Transverse colon (tissue), 4 donors: ENCODE data around the gene OLFM4. TPM values are rescaled to one million over a fixed set of nuclear protein-coding genes. Genes with fewer than 3 reads are reported as not detected.

ENCODE experiments used
- DNase-seq: peaks from one replicate; pipeline ENCODE4 v3.0.0-alpha.2; 2019
- H3K27ac ChIP-seq, 4 donors: fragments of 200-600 bp; sonication (generic); 2 replicates each; pipeline ENCODE4 v1.5.1; 2016 to 2018; ENCODE audit warnings: inconsistent platforms in 4 of 4
- H3K27me3 ChIP-seq: fragments of 200-600 bp; sonication (generic); 2 replicates; pipeline ENCODE4 v1.5.1; 2017; ENCODE audit warnings: inconsistent platforms
- H3K36me3 ChIP-seq, 4 donors: fragments of 200-600 bp; sonication (generic); 2 replicates each; pipeline ENCODE4 v1.5.1; 2017 to 2019; ENCODE audit warnings: inconsistent platforms in 4 of 4
- H3K4me1 ChIP-seq, 4 donors: fragments of 200-600 bp; sonication (generic); 2 replicates each; pipeline ENCODE4 v1.5.1; 2017 to 2020; ENCODE audit warnings: inconsistent platforms in 4 of 4
- H3K4me3 ChIP-seq, 4 donors: fragments of 200-600 bp; sonication (generic); 1 replicate in 1 of 4; 2 replicates in 3 of 4; pipeline versions ENCODE4 v1.5.1 to v1.6.1; 2017 to 2019; ENCODE audit warnings: inconsistent platforms in 4 of 4
- H3K9me3 ChIP-seq, 2 donors: fragments of 200-600 bp; sonication (generic); 2 replicates each; pipeline ENCODE4 v1.5.1; 2017 to 2019; ENCODE audit warnings: inconsistent platforms in 2 of 2
- EP300 ChIP-seq: sonication (generic); formaldehyde crosslinking; IDR thresholded peaks from one replicate; pipeline ENCODE4 v1.6.1; 2017; ENCODE audit warnings: antibody characterized with exemption, low read depth
- POLR2A ChIP-seq: fragments of 450-650 bp; IDR thresholded peaks from one replicate; pipeline ENCODE4 v1.6.1; 2016; ENCODE audit warnings: antibody characterized with exemption, mild to moderate bottlenecking, moderate library complexity
- POLR2AphosphoS5 ChIP-seq, 3 donors: sonication (generic); formaldehyde crosslinking; IDR thresholded peaks; one replicate each; pipeline ENCODE4 v1.6.1; 2016; ENCODE audit warnings: antibody characterized with exemption in 3 of 3
- WGBS, 2 donors: methylation state at CpG; one replicate each; pipeline ENCODE4 v1.1.5; 2018; ENCODE audit warnings: low coverage in 1 of 2; 5-methylcytosine and 5-hydroxymethylcytosine counted together
- in situ Hi-C, 4 donors: fragments of 200-750 bp; cut with MboI; loops; one replicate each; pipeline versions ENCODE4 v1.15.0 to v1.15.1; 2017; ENCODE audit warnings: low sequenced_read_pairs in 3 of 4, low pct_ligation_motif_present in 1 of 4, low pct_unique_long_range_greater_than_20kb in 1 of 4
- intact Hi-C: fragments of 100-400 bp; cut with DNase I; formaldehyde crosslinking; loops from one replicate; pipeline ENCODE4 v1.15.1; 2023; ENCODE audit warnings: low total_unique reads
- total RNA-seq, 4 donors: library from RNA; depleted of rRNA; stranded (reverse); fragments of >200 nt; gene quantifications; one replicate each; pipeline ENCODE4 v1.1.0, GENCODE V29; 2016
- TF ChIP-seq, protein P1 (sequence below), 5 experiments: fragments of 200-600 bp in 3 of 5; fragments of 450-650 bp in 2 of 5; sonication (generic) in 3 of 5; IDR thresholded peaks; 1 replicate in 2 of 5; 2 replicates in 3 of 5; pipeline ENCODE4 v1.5.1; 2016 to 2017; ENCODE audit warnings: antibody characterized with exemption in 5 of 5, inconsistent platforms in 3 of 5, mild to moderate bottlenecking in 2 of 5, moderate library complexity in 1 of 5

OLFM4 gene, protein sequence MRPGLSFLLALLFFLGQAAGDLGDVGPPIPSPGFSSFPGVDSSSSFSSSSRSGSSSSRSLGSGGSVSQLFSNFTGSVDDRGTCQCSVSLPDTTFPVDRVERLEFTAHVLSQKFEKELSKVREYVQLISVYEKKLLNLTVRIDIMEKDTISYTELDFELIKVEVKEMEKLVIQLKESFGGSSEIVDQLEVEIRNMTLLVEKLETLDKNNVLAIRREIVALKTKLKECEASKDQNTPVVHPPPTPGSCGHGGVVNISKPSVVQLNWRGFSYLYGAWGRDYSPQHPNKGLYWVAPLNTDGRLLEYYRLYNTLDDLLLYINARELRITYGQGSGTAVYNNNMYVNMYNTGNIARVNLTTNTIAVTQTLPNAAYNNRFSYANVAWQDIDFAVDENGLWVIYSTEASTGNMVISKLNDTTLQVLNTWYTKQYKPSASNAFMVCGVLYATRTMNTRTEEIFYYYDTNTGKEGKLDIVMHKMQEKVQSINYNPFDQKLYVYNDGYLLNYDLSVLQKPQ
- 10 to 100 TPM in 3 of 4 donors, 1 to 10 TPM in 1; 3.4 to 61.0 (median 51.9) TPM for total RNA-seq

DNA sequence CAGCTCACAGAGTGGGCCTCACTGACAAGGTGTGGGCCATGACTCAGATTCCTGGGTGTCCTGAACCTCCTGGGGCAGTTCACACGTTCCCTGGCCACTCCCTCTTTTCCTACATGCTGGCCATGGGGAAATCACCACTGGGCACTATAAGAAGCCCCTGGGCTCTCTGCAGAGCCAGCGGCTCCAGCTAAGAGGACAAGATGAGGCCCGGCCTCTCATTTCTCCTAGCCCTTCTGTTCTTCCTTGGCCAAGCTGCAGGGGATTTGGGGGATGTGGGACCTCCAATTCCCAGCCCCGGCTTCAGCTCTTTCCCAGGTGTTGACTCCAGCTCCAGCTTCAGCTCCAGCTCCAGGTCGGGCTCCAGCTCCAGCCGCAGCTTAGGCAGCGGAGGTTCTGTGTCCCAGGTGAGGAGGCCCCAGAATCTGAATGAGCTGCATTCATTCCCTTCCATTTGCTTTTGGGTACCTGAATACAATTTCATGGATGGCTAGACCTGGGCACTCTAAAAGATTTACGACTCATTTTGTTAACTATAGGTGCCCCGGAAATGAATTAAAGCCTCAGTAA lies at the start of gene OLFM4:
TSS of gene OLFM4 (plus strand) at position 177 of the 567 bp plus-strand sequence. CDS start at position 201, 24 bp downstream.
- peak; percentile 51 for DNase-seq
- 58 to 82% methylated on average over 5 to 9 of the region's 9 CpGs for WGBS, 2 donors
- intact Hi-C loops = loop anchor here (5.0 kb wide), 1 partner anchor 931 kb away; no protein-coding TSS in a partner anchor

DNA sequence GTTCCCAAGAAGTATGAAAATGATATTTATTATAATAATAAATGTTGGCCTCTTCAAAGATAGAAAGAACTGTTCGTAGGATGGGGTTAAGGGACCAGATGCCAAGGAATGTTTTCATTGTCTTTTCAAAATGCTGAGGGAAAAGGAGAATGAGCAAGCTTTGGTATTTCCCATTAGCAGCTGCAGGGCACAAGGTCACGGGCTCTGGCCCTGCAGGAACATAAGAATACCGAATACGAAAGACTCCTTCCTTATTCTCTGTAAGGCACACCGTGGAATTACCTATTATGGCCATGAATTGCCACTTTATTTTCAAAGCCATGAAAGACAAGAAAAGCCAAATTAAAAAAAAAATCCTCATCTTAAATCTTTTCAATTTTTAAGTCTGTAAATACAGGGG lies 49.6 kb upstream of the OLFM4 start:
- intact Hi-C loops (no loop called here), in situ Hi-C loops (no loop called here)
- DNase-seq = no peak
- H3K4me1 ChIP-seq = no peaks in the 10 kb centered on the region
- WGBS, 2 donors = 61 to 76% methylated on average over 5 of the region's 5 CpGs
- no peaks in the 10 kb centered on the region for H3K9me3 ChIP-seq
- H3K36me3 ChIP-seq = no peaks in the 10 kb centered on the region
- no peak overlapping the region for H3K4me3 ChIP-seq
- TF ChIP-seq, protein P1, sequence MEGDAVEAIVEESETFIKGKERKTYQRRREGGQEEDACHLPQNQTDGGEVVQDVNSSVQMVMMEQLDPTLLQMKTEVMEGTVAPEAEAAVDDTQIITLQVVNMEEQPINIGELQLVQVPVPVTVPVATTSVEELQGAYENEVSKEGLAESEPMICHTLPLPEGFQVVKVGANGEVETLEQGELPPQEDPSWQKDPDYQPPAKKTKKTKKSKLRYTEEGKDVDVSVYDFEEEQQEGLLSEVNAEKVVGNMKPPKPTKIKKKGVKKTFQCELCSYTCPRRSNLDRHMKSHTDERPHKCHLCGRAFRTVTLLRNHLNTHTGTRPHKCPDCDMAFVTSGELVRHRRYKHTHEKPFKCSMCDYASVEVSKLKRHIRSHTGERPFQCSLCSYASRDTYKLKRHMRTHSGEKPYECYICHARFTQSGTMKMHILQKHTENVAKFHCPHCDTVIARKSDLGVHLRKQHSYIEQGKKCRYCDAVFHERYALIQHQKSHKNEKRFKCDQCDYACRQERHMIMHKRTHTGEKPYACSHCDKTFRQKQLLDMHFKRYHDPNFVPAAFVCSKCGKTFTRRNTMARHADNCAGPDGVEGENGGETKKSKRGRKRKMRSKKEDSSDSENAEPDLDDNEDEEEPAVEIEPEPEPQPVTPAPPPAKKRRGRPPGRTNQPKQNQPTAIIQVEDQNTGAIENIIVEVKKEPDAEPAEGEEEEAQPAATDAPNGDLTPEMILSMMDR (IDR thresholded peaks at IDR 0.05) = no peak
- TF ChIP-seq POLR2A = no peak
- TF ChIP-seq EP300 = no peak
- TF ChIP-seq POLR2AphosphoS5 (IDR thresholded peaks at IDR 0.05) = no peak
- no peaks in the 10 kb centered on the region for H3K27me3 ChIP-seq
- no peak overlapping the region for H3K27ac ChIP-seq

More for the DNA sequence above, at the start of gene OLFM4:
- Histone ChIP-seq H3K4me1 (no peaks in the 10 kb centered on the region), H3K9me3 (no peaks in the 10 kb centered on the region), H3K27me3 (no peaks in the 10 kb centered on the region), H3K36me3 (no peaks in the 10 kb centered on the region), H3K27ac (peak within 1 kb of the TSS in 3 of 4 donors; percentile 10 to 26 (median 17)), H3K4me3 (peak within 1 kb of the TSS in 1 of 4 donors; percentile 7)
- TF ChIP-seq EP300 (no peak), POLR2A (no peak), POLR2AphosphoS5 (IDR thresholded peaks at IDR 0.05) (no peak)
- TF ChIP-seq, protein P1 (IDR thresholded peaks at IDR 0.05) = no peak
- in situ Hi-C loops = no loop called here

DNA sequence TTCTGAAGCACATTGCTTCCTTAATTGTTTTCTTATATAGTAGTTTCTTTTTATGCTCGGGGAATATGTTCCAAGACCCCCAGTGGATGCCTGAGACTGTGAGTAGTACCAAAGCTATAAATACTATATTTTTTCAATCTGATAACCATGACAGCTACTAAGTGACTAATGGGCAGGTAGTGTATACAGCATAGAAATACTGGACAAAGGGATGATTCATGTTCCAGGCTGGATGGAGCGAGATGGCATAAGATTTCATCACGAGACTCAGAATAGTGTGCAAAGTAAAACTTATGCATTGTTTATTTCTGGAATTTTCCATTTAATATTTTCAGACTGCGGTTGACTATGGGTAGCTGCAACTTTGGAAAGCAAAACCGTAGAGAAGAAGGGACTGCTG lies 47.9 kb upstream of the OLFM4 start:
- Histone ChIP-seq H3K36me3 (no peaks in the 10 kb centered on the region), H3K27me3 (no peaks in the 10 kb centered on the region), H3K27ac (no peak overlapping the region), H3K4me1 (no peaks in the 10 kb centered on the region), H3K9me3 (no peaks in the 10 kb centered on the region), H3K4me3 (no peak overlapping the region)
- 53 to 70% methylated on average over 4 to 5 of the region's 5 CpGs for WGBS, 2 donors
- intact Hi-C loops (no loop called here), in situ Hi-C loops (no loop called here)
- no peak for DNase-seq
- TF ChIP-seq POLR2AphosphoS5 (IDR thresholded peaks at IDR 0.05) (no peak), EP300 (no peak), POLR2A (no peak)
- TF ChIP-seq, protein P1 (IDR thresholded peaks at IDR 0.05) = no peak

DNA sequence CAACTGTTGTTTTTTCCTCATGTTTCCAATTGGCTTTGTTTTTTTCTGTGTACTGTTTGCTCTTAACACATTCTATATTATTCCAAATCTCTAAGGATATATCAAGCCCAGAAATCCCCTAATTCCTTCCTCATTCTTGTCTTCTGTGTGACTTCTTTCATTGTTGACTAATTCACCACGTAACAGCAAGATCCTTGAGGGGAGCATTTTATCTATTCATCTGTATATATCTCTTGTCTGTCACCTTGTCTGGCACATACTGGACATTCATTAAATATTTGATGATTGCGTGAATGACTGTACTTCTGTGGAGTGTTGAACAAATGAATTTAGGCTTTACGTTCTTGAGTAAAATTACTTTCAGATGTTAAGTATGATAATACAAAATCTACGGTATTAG lies 44.8 kb upstream of the OLFM4 start:
- 86 to 90% methylated on average over 4 of the region's 4 CpGs for WGBS, 2 donors

More for the DNA sequence above, 44.8 kb upstream of the OLFM4 start:
- TF ChIP-seq POLR2AphosphoS5 (IDR thresholded peaks at IDR 0.05) (no peak), EP300 (no peak), POLR2A (no peak)
- TF ChIP-seq, protein P1 (IDR thresholded peaks at IDR 0.05) = no peak
- Histone ChIP-seq H3K4me3 (no peak overlapping the region), H3K27ac (no peak overlapping the region), H3K36me3 (no peaks in the 10 kb centered on the region), H3K27me3 (no peaks in the 10 kb centered on the region), H3K4me1 (no peaks in the 10 kb centered on the region), H3K9me3 (no peaks in the 10 kb centered on the region)
- intact Hi-C loops = no loop called here
- no peak for DNase-seq
- in situ Hi-C loops = no loop called here
